ENCODE measurements around the gene TPCN2.

Gene TPCN2

DNA sequence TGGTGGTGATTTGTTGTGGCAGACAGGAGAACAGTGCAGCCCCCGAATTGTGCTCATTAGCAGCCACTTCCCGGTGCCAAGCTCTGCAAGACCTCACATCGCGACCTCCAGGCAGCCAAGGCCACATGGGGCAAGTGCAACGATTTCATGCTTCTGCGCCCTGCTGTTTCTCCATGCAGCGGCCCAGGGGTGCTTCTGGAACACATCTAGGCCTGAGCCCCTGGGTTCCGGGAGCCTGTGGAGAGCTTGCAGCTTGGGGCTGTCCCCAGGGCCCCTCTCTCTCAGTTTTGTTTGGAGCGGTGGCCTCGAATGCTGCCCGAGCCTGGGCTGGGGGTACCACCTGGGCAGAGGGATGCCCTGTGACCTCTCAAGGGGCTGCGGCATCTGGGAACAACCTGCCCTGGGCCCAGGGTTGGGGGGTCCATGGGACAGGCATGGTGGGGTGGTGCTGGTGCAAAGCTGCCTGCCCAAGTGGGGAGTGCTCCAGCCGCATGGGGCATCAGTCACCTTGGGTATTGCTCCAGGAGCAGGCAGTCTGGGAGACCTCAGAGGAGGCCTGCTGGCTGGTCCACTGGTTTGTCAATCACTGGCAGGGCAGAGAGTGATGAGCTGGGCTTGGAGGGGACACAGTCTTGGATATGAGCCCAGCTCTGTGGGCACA is 51.9 kb downstream of the TPCN2 start:
- Histone ChIP-seq H3F3A (ENCODE audit: insufficient read depth) (no peaks in the 10 kb centered on the region), H3K36me3 (ENCODE audit: low read length) (no peaks in the 10 kb centered on the region), H3K27ac (ENCODE audit: low read depth, low read length) (no peak overlapping the region), H3K4me3 (ENCODE audit: insufficient read depth, low read length, poor library complexity, severe bottlenecking) (no peak overlapping the region), H3K9me3 (ENCODE audit: insufficient read depth, low read length) (no peaks in the 10 kb centered on the region), H3K9me2 (replicated peaks; ENCODE audit: insufficient read depth, low read length) (no peaks in the 10 kb centered on the region), H3K9ac (ENCODE audit: low read length) (no peak overlapping the region), H3K79me2 (ENCODE audit: insufficient read depth, low read length) (no peaks in the 10 kb centered on the region), H3K27me3 (ENCODE audit: low read length) (no peaks in the 10 kb centered on the region), H3K4me2 (ENCODE audit: low read depth, low read length, poor library complexity, severe bottlenecking) (no peak overlapping the region), H2AFZ (ENCODE audit: low read depth, low read length, severe bottlenecking) (no peak overlapping the region), H4K20me1 (ENCODE audit: low read depth, low read length) (no peaks in the 10 kb centered on the region)
- TF ChIP-seq EZH2phosphoT487 (conservative IDR thresholded peaks at IDR 0.05; ENCODE audit: low read length) = no peak
- TF ChIP-seq, protein P1, sequence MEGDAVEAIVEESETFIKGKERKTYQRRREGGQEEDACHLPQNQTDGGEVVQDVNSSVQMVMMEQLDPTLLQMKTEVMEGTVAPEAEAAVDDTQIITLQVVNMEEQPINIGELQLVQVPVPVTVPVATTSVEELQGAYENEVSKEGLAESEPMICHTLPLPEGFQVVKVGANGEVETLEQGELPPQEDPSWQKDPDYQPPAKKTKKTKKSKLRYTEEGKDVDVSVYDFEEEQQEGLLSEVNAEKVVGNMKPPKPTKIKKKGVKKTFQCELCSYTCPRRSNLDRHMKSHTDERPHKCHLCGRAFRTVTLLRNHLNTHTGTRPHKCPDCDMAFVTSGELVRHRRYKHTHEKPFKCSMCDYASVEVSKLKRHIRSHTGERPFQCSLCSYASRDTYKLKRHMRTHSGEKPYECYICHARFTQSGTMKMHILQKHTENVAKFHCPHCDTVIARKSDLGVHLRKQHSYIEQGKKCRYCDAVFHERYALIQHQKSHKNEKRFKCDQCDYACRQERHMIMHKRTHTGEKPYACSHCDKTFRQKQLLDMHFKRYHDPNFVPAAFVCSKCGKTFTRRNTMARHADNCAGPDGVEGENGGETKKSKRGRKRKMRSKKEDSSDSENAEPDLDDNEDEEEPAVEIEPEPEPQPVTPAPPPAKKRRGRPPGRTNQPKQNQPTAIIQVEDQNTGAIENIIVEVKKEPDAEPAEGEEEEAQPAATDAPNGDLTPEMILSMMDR (IDR thresholded peaks at IDR 0.05; ENCODE audit: insufficient read depth, low read length, poor library complexity, severe bottlenecking) = no peak

- no peak for TF ChIP-seq EZH2phosphoT487 (conservative IDR thresholded peaks at IDR 0.05; ENCODE audit: low read length)
- TF ChIP-seq, protein P1 (IDR thresholded peaks at IDR 0.05; ENCODE audit: insufficient read depth, low read length, poor library complexity, severe bottlenecking) = peak; percentile 88
- Histone ChIP-seq H3K9ac (ENCODE audit: low read length) (no peak overlapping the region), H3K27ac (ENCODE audit: low read depth, low read length) (no peak overlapping the region), H3K4me3 (ENCODE audit: insufficient read depth, low read length, poor library complexity, severe bottlenecking) (no peak overlapping the region), H2AFZ (ENCODE audit: low read depth, low read length, severe bottlenecking) (no peak overlapping the region), H3K4me2 (ENCODE audit: low read depth, low read length, poor library complexity, severe bottlenecking) (no peak overlapping the region), H3K36me3 (ENCODE audit: low read length) (no peaks in the 10 kb centered on the region), H3F3A (ENCODE audit: insufficient read depth) (no peaks in the 10 kb centered on the region), H3K27me3 (ENCODE audit: low read length) (no peaks in the 10 kb centered on the region), H4K20me1 (ENCODE audit: low read depth, low read length) (no peaks in the 10 kb centered on the region), H3K9me3 (ENCODE audit: insufficient read depth, low read length) (no peaks in the 10 kb centered on the region), H3K9me2 (replicated peaks; ENCODE audit: insufficient read depth, low read length) (no peaks in the 10 kb centered on the region), H3K79me2 (ENCODE audit: insufficient read depth, low read length) (no peaks in the 10 kb centered on the region)
Observed at GRCh38 chr11:69101115-69101791, 52.5 kb downstream of the TPCN2 start.

GRCh38 chr11:69101792-69102695 is 53.3 kb downstream of the TPCN2 start:
- Histone ChIP-seq H3K27me3 (ENCODE audit: low read length) (no peaks in the 10 kb centered on the region), H3K9ac (ENCODE audit: low read length) (no peak overlapping the region), H3F3A (ENCODE audit: insufficient read depth) (no peaks in the 10 kb centered on the region), H3K27ac (ENCODE audit: low read depth, low read length) (no peak overlapping the region), H3K4me2 (ENCODE audit: low read depth, low read length, poor library complexity, severe bottlenecking) (no peak overlapping the region), H3K9me3 (ENCODE audit: insufficient read depth, low read length) (no peaks in the 10 kb centered on the region), H3K79me2 (ENCODE audit: insufficient read depth, low read length) (no peaks in the 10 kb centered on the region), H3K9me2 (replicated peaks; ENCODE audit: insufficient read depth, low read length) (no peaks in the 10 kb centered on the region), H2AFZ (ENCODE audit: low read depth, low read length, severe bottlenecking) (no peak overlapping the region), H4K20me1 (ENCODE audit: low read depth, low read length) (no peaks in the 10 kb centered on the region), H3K4me3 (ENCODE audit: insufficient read depth, low read length, poor library complexity, severe bottlenecking) (no peak overlapping the region), H3K36me3 (ENCODE audit: low read length) (no peaks in the 10 kb centered on the region)
- TF ChIP-seq, protein P1 (IDR thresholded peaks at IDR 0.05; ENCODE audit: insufficient read depth, low read length, poor library complexity, severe bottlenecking) = no peak
- TF ChIP-seq EZH2phosphoT487 (conservative IDR thresholded peaks at IDR 0.05; ENCODE audit: low read length) = no peak

All from SU-DHL-6 (cell line).